Caco-2 (cell line): ENCODE results near the gene DNAJA1. TPM values are rescaled to one million over a fixed set of nuclear protein-coding genes. Genes with fewer than 3 reads are reported as not detected.

Experiments
- BruUV-seq: library from RNA; stranded (reverse); fragments of 400-500 nt; replicated peaks from 2 replicates; lab custom pipeline; 2021; lab: Mats Ljungman, UMichigan
- CTCF ChIA-PET: fragments of 300-600 bp; sonication (Branson Sonifier 250); formaldehyde crosslinking; loops from one replicate; lab custom pipeline; 2022; ENCODE audit warnings: antibody characterized with exemption; lab: Charles Lee
- POLR2A ChIA-PET: fragments of 300-600 bp; sonication (Branson Sonifier 250); formaldehyde crosslinking; loops from one replicate; lab custom pipeline; 2022; ENCODE audit warnings: antibody characterized with exemption; lab: Charles Lee
- DNase-seq, 2 experiments: peaks; one replicate each; pipeline versions ENCODE4 v3.0.0 to v3.0.0-alpha.2; 2020 to 2022
- H3K27me3 ChIP-seq: replicated peaks from 2 replicates; pipeline ENCODE4 v1.6.0; 2011; ENCODE audit warnings: low read length; ENCODE audit not compliant: control insufficient read depth, insufficient read depth
- H3K36me3 ChIP-seq: 2 replicates; pipeline ENCODE4 v1.5.1; 2011; ENCODE audit warnings: low read length; ENCODE audit not compliant: control insufficient read depth, insufficient read depth
- H3K4me1 ChIP-seq: fragments of 250-450 bp; sonication (Bioruptor Pico); 2 replicates; pipeline ENCODE4 v1.5.1; 2020; ENCODE audit warnings: mild to moderate bottlenecking
- H3K4me3 ChIP-seq: 2 replicates; pipeline ENCODE4 v1.5.1; 2011; ENCODE audit warnings: low read depth, mild to moderate bottlenecking, control low read depth, low read length
- H3K9me3 ChIP-seq: fragments of 250-450 bp; sonication (Bioruptor Pico); 2 replicates; pipeline ENCODE4 v1.5.1; 2020; ENCODE audit warnings: mild to moderate bottlenecking, moderate library complexity
- H3K27ac Mint-ChIP-seq: one replicate; pipeline ENCODE4 v1.8.0; 2022; ENCODE audit warnings: mixed read lengths; ENCODE audit not compliant: unreplicated experiment
- H3K27me3 Mint-ChIP-seq: one replicate; pipeline ENCODE4 v1.8.0; 2022; ENCODE audit warnings: mixed read lengths; ENCODE audit not compliant: insufficient read depth, unreplicated experiment
- H3K36me3 Mint-ChIP-seq: one replicate; pipeline ENCODE4 v1.8.0; 2022; ENCODE audit warnings: mild to moderate bottlenecking, mixed read lengths; ENCODE audit not compliant: insufficient read depth, unreplicated experiment
- H3K4me1 Mint-ChIP-seq: one replicate; pipeline ENCODE4 v1.8.0; 2022; ENCODE audit warnings: low read depth, mixed read lengths; ENCODE audit not compliant: unreplicated experiment
- H3K4me3 Mint-ChIP-seq: one replicate; pipeline ENCODE4 v1.8.0; 2022; ENCODE audit warnings: mild to moderate bottlenecking, moderate library complexity, mixed read lengths; ENCODE audit not compliant: unreplicated experiment
- H3K9me3 Mint-ChIP-seq: one replicate; pipeline ENCODE4 v1.8.0; 2022; ENCODE audit warnings: mixed read lengths; ENCODE audit not compliant: unreplicated experiment
- CTCF ChIP-seq, 2 experiments: fragments of 200-600 bp in 1 of 2; IDR thresholded peaks; 1 replicate in 1 of 2; 2 replicates in 1 of 2; pipeline versions ENCODE4 v1.5.1 to v1.8.0; 2011 to 2022; ENCODE audit warnings: antibody characterized with exemption in 1 of 2, control low read depth in 1 of 2, inconsistent platforms in 1 of 2, low read depth in 1 of 2, low read length in 1 of 2, mild to moderate bottlenecking in 1 of 2, moderate library complexity in 1 of 2; ENCODE audit not compliant: insufficient read depth in 1 of 2, severe bottlenecking in 1 of 2, unreplicated experiment in 1 of 2
- intact Hi-C: fragments of 100-400 bp; cut with micrococcal nuclease; formaldehyde crosslinking; loops from one replicate; pipeline ENCODE4 v1.10.0; 2022; ENCODE audit not compliant: unreplicated experiment
- total RNA-seq: library from RNA; stranded (reverse); gene quantifications from 2 replicates; pipeline ENCODE4 v1.2.3, GENCODE V29; 2022

Gene DNAJA1
- total RNA-seq, 1 experiment from 2014 or later: 187 TPM

GRCh38 chr9:33012328-33013069 lies 12.6 kb upstream of the DNAJA1 start:
- no peaks in the 10 kb centered on the region for H3K4me1 ChIP-seq
- POLR2A ChIA-PET: interaction anchor here (3.1 kb wide), 1 partner anchor 13 kb away, joined by 10 read pairs; the partner anchor contains the start of gene DNAJA1
- no peaks in the 10 kb centered on the region for H3K27me3 ChIP-seq
- no peak for TF ChIP-seq CTCF (IDR thresholded peaks at IDR 0.05; ENCODE audit: insufficient read depth in 1 of 2, low read depth in 1 of 2, low read length in 1 of 2, severe bottlenecking in 1 of 2, unreplicated experiment in 1 of 2)
- no peaks in the 10 kb centered on the region for H3K9me3 ChIP-seq
- Mint-ChIP-seq H3K4me3 (no peak overlapping the region), H3K4me1 (no peaks in the 10 kb centered on the region), H3K27me3 (no peaks in the 10 kb centered on the region), H3K36me3 (no peaks in the 10 kb centered on the region), H3K9me3 (no peaks in the 10 kb centered on the region), H3K27ac (no peak overlapping the region)
- BruUV-seq: no TSS peak
- CTCF ChIA-PET: no interaction called here
- H3K36me3 ChIP-seq: no peaks in the 10 kb centered on the region
- no peak overlapping the region for H3K4me3 ChIP-seq
- intact Hi-C loops: no loop called here
- DNase-seq: no peak

GRCh38 chr9:33013962-33014664 lies 11.0 kb upstream of the DNAJA1 start:
- H3K36me3 Mint-ChIP-seq: no peaks in the 10 kb centered on the region
- H3K4me3 Mint-ChIP-seq: no peak overlapping the region
- H3K27ac Mint-ChIP-seq: no peak overlapping the region
- H3K9me3 ChIP-seq: no peaks in the 10 kb centered on the region
- POLR2A ChIA-PET: interaction anchor here (3.1 kb wide), 1 partner anchor 11 kb away, joined by 10 read pairs; the partner anchor contains the start of gene DNAJA1
- no peaks in the 10 kb centered on the region for H3K27me3 ChIP-seq
- intact Hi-C loops: no loop called here
- CTCF ChIA-PET: no interaction called here
- H3K4me1 ChIP-seq: no peaks in the 10 kb centered on the region
- BruUV-seq: no TSS peak
- H3K36me3 ChIP-seq: no peaks in the 10 kb centered on the region
- H3K9me3 Mint-ChIP-seq: no peaks in the 10 kb centered on the region
- no peak for DNase-seq
- no peaks in the 10 kb centered on the region for H3K4me1 Mint-ChIP-seq
- H3K27me3 Mint-ChIP-seq: no peaks in the 10 kb centered on the region
- TF ChIP-seq CTCF (IDR thresholded peaks at IDR 0.05; ENCODE audit: insufficient read depth in 1 of 2, low read depth in 1 of 2, low read length in 1 of 2, severe bottlenecking in 1 of 2, unreplicated experiment in 1 of 2): no peak
- no peak overlapping the region for H3K4me3 ChIP-seq

- Mint-ChIP-seq H3K36me3 (peaks cover 2% of the 10 kb centered on the region), H3K9me3 (no peaks in the 10 kb centered on the region), H3K27ac (no peak overlapping the region), H3K27me3 (no peaks in the 10 kb centered on the region), H3K4me3 (no peak overlapping the region), H3K4me1 (no peaks in the 10 kb centered on the region)
- Histone ChIP-seq H3K36me3 (no peaks in the 10 kb centered on the region), H3K4me3 (no peak overlapping the region), H3K9me3 (no peaks in the 10 kb centered on the region), H3K27me3 (no peaks in the 10 kb centered on the region), H3K4me1 (no peaks in the 10 kb centered on the region)
- no TSS peak for BruUV-seq
- ChIA-PET POLR2A (interaction anchor here (3.1 kb wide), 1 partner anchor 11 kb away, joined by 10 read pairs; the partner anchor contains the start of gene DNAJA1), CTCF (no interaction called here)
- no peak for TF ChIP-seq CTCF (IDR thresholded peaks at IDR 0.05; ENCODE audit: insufficient read depth in 1 of 2, low read depth in 1 of 2, low read length in 1 of 2, severe bottlenecking in 1 of 2, unreplicated experiment in 1 of 2)
- intact Hi-C loops: no loop called here
- no peak for DNase-seq
These were observed 10.4 kb upstream of the DNAJA1 start for GRCh38 chr9:33014665-33015014.
